GF-D8 (cell line): ENCODE measurements around the gene DUSP7.

ENCODE experiments used
- DNase-seq: peaks from one replicate; lab custom pipeline; 2025; lab: John Stamatoyannopoulos, UW

The DUSP7 gene, protein sequence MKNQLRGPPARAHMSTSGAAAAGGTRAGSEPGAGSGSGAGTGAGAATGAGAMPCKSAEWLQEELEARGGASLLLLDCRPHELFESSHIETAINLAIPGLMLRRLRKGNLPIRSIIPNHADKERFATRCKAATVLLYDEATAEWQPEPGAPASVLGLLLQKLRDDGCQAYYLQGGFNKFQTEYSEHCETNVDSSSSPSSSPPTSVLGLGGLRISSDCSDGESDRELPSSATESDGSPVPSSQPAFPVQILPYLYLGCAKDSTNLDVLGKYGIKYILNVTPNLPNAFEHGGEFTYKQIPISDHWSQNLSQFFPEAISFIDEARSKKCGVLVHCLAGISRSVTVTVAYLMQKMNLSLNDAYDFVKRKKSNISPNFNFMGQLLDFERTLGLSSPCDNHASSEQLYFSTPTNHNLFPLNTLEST

DNA sequence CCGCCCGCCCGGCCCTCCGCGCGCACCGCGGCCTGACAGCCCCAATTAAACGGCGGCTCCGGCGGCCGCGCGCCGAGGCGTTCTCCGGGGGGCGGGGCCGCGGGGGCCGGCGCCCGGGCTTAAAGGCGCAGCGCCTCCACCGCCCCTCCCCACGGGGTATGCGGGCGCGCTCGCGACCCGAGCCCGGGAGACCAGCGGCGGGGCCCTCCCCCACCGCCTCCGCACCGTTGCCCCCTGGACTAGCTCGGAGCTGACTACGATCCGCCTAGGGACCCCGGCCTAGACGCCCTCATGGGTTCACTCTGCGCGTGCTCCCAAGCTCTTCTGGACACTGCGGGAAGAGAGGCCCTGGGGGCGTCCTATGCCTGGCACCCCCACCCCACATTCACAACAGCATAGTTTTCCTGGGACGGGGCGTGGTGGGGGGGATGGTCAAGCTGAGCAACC is at the start of gene DUSP7:
DUSP7 (minus strand) TSS at position 51 of the 447 bp plus-strand sequence. CDS start 205 bp downstream, outside the sequence.
- DNase-seq: peak; percentile 21

DNA sequence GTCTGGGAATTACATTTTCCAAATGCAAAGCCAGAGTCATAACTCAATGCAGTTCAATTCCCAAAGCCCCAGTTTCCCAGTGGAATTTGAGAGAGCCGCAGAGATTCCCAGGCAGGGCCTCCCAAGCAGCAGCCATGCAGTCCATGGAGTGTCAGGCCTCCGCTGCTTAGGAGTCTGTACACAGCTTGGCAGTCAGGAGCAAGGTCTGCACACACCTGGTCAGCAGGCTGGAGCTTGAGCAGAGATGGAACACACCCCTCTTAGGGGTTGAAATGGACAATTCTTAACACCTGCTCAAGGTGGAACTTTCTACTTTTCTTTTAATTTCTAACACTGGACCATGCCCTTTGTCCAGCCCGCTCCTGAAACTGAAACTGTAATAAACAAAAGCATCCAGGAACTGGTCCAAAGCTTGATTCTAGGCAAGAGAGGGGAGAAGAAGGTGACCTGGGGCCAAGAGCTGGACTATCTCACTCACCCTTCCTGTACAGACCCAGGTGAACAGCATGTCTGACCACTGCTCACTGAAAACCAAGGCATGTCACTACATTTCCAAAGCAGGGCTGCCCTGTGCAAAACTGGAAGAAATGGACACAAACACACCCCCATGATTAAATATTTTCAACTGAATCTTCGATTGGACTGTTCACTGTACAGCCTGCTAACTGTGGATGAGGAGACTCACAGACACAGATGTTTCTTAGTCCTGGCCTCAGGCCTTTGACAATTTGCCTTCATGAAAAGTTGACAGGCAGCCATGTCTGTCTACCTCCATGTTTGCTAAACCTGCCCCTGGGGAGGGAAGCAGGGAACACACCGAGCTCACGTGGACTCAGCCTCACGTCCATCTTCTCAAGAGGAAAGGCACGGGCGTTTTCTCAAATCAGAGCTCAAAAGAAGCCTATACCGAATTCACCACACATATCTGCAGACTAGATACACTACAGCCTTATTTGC is 48.6 kb upstream of the DUSP7 start:
- no peak for DNase-seq

DNA sequence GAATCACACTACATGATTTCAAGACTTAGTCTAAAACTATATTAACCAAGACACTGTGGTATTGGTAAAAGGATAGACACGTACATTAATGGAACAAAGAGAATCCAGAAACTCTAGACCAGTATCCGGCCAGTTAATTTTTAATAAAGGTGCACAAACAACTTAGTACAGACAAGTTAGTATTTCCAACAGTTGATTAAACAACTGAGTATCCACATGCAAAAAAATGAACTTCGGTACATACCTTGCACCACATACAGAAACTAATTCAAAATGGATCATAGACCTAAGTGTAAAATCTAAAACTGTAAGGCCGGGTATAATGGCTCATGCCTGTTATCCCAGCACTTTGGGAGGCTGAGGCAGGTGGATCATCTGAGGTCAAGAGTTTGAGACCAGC is 46.6 kb upstream of the DUSP7 start:
- no peak for DNase-seq

DNA sequence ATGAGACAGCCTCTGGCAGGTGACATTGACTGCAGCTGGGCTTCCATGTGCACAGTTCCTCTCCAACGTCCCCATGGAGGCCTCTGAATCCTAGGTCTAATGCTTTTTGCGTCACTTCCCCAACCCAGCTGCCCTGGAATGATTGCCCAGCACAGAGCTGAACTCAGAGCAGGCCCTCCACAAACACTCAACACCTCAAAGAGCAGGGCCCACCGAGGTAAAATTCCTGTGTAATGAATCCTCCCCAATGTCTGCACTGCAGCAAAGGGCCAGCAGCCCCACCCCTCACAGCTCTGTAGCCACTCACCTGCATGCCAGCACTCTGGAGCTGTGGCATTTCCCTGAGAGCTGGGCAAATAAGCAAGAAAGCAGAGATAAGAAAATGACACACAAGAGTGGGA is 42.6 kb upstream of the DUSP7 start:
- DNase-seq: no peak

DNA sequence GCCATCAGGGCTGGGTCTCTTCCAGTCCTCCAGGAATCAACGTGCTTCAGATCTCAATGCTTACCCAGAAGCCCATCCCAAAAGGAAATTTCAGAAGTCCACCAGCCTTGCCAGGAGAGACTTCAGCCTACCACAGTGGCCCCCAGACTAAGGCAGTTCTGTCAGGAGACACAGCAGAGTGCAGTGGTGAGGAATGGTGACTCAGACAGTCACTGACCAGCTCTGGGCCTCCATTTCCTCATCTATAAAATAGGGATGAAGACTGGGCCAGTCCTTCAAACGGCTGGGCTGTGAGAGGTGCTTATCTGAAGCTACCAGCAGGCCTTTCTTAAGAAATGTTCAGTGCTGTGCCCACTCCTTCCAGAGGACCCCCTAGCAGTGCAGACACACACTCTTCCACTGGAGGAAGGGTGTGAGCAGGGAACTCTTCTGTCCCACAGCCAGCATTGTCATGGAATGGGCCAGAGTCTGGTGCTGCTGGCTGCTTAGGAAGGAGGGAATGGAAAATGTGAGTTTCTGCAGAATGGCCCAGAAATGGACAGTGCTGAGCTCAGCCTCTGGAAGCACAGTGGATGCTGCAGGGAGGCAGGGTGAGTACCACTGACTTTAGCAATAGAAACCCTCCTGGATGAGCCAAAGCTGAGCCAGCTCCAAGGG is 41.6 kb upstream of the DUSP7 start:
- no peak for DNase-seq

DNA sequence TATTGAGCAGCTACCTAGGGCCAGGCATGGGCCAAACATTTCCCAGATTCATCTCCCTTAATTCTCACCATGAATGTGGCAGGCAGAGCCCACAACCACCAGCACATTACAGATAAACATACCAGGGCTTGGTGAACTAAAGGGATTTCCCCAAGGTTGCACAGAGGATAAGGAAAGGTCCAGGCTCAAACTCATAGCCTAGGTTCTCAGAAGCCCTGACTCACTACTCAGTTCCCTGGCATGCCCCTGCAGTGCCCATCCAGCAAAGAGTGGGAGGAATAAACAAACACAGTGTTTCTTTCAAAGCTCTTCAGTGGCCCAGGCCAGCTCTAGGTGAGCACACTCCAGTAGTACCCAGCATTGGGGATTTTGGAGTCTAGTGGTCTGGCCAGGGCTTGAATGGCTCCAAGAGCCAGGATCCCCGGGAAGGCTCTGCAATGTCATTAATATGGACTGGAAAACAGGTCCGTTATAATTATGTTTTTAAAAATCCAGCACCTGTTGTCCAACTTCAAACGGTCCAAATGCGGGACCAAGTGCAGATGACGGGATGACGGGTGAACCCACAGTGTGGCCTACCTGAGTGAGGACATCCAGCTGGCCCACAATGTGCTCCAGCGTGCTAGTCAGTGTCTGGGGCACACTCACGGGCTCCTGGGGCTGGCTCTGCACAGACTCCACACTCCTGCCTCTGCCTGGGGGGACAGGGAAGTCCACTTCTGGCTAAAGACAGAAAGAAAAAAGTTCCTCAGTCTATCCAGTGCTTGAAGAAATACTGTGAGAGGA is 39.8 kb upstream of the DUSP7 start:
- no peak for DNase-seq

DNA sequence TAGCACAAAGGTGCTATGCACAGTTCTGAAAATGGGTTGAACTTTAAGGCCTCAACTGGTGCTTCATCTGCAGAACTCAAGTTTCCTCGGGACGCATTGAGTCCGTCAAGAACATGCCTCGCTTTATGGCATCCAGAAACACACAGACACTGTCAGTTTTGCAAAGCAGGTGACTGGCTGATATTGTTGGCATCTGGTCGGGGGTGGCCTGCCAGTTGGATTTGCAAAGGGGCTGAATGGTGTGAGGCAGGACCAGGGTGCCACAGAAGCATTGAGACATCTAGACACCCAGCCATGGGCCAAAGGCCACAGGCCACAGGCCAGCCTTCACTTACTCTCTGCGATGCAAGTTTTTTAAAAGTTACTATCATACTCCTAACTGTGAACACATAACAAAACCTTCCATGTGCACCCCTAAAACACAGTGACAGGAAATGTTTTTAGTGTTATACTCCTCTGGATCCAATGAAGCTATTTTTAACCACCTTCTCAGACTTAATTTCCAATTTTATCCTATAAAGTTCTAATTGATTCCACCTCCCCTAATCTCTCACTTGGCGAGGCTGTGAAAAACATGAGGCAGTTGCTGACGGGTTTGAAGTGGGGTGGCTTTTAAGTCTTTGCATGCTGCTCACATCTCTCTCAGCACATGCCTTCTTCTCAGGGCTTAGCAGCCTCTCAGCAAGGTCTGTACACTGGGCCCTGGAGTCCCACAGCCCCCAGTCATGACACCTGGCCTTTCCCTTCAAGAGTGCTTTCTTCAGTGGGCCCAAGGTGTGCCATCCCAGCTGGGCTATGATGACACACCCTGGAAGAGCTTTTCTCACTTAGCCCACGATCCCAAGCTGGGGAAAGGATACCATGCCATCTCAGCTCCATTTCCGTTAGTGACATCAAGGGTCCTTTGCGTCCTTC is 38.5 kb upstream of the DUSP7 start:
- no peak for DNase-seq

DNA sequence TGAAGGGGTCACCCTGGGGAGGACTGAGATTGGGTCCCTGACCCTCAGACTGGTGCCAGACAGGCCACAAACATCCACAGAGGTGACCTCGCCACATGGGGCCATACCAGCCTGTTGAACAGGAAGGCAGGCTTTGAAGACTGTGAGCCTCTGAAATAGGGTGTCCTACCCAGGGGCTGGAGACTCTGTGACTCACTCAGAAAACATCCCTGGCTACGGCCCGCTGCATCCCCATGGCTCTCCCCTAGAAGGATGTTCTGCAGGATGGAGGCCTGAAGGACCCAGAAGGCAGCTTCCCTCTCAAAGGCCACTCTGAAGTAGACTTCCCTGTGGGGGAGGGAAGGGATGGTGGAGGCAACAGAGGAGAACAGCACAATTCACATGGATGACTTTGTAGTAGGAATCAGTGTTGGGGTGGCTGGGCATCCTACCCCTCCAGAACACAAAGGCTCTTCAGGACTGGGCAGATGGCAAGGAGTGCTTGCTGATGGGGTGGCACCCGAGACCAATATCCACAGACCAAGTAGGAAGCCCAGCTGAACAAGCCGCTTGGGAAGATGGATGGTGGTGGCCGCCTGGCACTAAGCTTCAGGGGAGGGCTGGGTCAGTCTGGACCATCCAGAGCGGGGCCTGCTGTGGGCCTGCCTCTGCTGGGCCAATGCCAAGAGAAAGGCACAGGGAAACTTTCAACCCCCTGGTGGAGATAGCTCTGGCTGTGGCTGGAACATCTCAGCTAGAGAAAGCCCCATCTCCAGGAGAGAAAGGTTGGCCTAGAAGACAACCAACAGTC is 37.6 kb upstream of the DUSP7 start:
- no peak for DNase-seq

DNA sequence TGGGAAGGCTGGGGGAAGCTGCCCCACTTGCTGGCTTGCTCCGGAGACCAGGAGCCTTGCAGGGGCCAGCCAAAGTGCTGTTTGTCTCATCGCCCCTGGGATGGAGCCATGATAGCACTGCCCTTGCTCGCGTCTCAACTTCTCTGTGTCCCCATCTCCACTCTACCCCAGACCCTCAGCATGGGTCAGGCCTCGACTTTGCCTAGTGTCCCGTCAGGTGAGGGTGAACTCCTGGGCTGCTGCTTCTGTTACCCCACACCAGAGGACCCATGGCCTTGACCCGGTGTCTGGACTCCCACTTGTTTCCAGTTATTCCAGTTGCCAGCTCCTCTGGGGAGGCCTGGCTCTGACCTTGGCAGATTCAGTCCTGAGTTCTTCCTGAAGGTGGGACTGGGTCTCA is 36.5 kb upstream of the DUSP7 start:
- DNase-seq: no peak

DNA sequence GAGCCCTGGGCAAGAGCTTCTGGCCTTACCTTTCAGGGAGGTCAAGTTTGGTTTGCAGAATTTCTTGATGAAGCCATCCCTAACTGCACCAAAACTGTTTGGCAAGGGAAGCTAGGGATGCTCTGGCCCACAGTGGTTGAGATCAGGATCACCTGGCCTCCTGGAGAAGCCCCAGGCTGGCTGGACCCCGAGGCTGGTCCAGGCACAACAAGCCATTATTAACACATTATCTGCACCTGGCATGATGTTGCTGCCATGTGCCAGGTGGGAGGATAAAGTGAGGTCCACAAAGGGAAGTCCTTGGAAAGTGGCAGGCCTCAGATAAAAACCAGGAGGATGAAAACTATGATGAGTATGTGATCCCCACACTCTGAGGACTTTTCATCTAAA is 35.9 kb upstream of the DUSP7 start:
- DNase-seq: no peak

DNA sequence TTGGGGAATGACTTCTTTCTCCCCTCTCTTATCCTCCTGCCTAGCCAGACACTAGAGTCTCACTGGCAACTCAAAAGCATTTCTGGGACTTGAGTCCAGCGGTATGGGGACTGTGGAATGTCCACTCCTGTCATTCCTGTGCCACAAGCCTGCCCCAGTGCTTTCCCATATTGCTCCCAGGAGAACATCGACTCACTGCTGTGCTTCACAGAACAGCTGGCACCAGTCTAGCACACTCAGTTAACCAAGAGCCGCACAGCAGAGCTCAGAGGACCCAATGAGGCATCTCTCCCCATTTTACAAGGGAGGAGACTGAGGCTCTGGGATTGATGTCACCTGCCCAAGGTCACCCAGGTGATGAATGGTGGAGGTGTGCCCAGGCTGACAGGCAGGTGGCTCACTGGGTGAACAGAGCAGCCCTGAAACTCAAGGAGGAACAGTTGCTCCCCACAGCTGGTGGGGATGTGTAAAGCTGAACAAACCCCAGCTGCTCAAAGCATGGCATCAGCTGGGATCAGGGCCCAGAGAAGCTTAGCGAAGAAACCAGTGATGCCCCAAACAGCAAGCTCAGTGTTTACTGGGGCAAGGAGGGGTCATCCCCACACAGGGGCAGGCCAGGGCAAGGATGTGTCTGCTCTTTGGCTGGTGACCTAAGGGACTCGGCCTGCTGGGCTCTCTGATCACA is 35.4 kb upstream of the DUSP7 start:
- no peak for DNase-seq

DNA sequence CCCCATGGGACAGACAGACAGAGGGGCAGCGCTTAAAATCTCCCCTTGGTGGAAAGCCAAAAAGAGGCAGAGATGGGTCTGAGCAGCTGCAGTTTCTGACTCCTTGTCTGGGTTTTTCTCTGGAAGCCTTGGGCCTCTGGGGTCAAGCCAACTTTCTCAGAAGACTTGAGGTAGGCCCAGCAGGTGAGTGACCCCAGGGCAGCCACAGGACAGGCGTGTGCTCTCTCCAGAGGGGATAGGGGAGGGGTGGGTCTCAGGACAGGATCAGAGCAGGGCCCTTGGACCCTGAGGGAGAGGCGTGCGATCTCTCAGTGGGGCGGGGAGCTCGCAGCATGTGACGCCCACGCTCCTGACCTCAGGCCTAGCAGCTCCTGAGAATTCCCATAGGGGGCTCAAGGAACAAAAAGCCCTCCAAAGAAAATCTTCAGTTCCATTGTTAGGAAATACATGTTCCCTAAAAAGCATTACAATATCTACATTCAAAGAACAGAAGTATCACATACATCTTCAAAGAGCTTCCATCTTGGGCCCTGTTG is 34.6 kb upstream of the DUSP7 start:
- DNase-seq: no peak

DNA sequence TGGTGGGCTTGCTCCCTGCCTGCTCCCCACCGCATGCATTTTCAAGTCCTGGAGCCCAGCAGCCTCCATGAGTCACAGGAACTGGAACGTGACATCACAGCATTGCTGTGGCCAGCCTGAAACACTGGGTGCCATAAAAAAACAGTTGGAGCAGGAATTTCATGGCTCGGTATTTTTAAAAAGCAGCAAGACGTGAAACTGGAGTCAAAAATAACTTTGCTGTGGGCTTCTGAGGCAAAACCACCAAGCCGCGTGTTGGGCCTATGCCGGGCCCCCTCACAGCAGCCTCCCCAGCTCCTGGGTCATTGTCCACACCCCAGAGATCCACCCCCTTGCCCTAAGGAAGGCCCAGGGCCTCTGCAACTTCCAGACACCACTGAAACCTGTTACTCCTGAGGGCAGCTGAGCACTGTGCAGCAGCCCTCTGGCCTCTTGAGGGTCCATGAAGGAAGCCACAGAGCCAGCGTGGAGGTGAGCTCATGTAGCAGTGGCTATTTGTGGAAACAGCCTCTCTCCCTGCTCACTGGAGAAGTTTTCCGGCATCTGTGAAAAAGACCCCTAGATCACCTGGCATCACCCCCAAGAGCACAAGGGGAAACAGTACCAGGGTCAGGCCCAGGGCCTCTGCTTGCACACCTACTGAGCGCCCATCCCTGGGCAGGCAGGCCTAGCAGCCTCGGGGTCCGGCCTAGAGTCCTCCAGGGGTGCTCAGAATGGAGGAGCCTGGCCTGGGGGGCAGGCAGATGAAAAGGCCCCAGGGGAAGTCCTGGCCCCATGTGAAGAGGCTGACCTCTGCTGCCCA is 34.0 kb upstream of the DUSP7 start:
- no peak for DNase-seq

DNA sequence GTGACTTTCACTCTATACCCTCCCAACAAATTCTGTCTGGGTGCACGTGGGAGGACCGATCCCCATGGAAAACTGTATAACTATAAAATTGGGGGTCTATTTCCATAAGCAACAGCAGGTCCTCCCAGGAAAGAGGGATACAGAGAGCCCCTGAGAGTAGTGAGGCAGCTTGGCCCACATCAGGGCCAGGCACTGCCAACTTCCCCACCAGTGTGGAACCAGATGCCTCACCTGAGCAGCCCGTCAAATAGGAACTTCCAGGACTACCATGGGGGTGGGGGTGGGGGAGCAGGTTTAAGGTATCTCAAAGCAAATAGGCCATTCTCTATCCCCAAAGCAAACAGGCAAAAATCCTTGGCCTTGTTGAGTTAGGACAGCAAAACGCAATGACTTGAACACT is 33.3 kb upstream of the DUSP7 start:
- no peak for DNase-seq

DNA sequence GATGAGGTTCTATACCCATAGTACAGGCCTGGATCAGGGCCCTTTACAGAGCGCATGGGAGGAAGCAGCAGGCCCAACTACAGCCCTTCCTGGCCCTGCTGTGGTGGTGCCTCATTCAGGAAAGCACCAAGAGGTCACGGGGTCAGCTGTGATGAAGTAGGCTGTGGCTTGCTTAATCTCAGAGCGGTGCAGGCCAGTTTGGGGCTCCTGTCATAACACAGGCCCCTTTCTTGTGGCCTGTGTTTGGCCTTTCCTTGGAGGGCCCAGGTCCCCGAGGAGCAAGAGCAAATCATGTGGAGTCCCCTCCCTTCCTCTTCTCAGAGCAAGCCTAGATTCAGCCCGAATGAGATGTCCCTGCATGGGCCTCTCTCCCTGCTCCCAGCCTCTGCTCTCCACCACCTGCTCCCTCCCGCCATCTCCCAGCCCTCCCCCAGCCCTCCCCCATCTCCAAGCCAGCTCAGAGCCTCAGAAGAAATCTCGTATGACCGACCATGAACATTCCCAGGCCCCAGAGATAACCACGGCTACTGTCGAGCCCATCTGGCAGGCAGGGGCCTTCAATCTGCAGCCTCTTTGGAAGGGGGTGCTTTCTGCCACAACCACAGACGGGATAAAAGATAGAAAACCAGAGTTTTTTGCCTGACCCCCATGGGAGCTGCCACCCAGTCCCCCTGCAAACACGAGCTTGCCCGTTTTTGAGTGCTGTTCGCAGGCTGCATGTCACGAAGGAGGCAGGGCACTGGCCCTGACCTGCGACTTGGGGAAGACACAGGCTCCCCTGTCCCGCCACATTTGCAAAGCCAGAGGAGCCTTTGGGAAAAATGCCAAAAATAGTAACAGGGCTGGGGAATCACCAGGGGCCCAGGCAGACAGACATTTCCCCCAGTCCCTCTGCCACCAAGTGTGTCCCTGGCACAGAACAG is 32.3 kb upstream of the DUSP7 start:
- DNase-seq: peak; percentile 76

DNA sequence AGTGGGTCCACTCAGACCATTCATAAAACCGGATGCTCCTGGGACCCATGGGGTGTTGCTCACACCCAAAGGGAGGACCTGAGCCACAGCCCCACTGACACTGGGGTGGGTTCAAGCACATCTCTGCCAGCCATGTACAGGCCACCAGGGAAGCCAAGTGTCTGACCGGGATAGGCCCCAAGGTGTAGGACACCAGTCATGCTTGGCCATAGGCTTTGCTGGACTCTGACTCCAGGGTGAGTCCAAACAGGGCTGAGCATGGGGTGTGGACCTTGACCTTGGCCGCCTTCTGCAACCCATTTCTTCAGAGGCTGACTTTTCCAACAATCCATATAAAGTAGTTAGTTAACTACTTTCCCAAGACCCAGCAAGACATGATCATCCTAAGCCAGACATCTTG is 31.4 kb upstream of the DUSP7 start:
- no peak for DNase-seq
